K562 (cell line): ENCODE results near the gene RYR3. TPM values are rescaled to one million over a fixed set of nuclear protein-coding genes. Genes with fewer than 3 reads are reported as not detected.

ENCODE experiments used
- ATAC-seq: fragments of 200-7000 bp; cut with Tn5 transposase; 3 replicates; pipeline ENCODE4 v1.9.1; 2020; ENCODE audit warnings: moderate library complexity
- BruUV-seq: library from RNA; stranded (reverse); fragments of 400-500 nt; replicated peaks from 2 replicates; lab custom pipeline; 2021; lab: Mats Ljungman, UMichigan
- CTCF ChIA-PET: fragments of 300-600 bp; formaldehyde crosslinking; extraction: SDS; loops from one replicate; lab custom pipeline; 2021; ENCODE audit warnings: low intra/inter-chr PET ratio; lab: Yijun Ruan, JAX
- POLR2A ChIA-PET: fragments of 300-600, 350-650 bp; sonication (Branson Sonifier 250); formaldehyde crosslinking; extraction: SDS; loops from one replicate; lab custom pipeline; 2021; ENCODE audit warnings: antibody characterized with exemption, inconsistent platforms; lab: Yijun Ruan, JAX
- DNase-seq, 4 experiments: peaks; one replicate each; pipeline versions ENCODE4 v3.0.0 to v3.0.0-alpha.2; 2011 to 2018; ENCODE audit warnings: low spot score in 3 of 4, mixed read lengths in 3 of 4; ENCODE audit errors: extremely low read depth in 1 of 4
- FAIRE-seq: peaks from 2 replicates; lab custom pipeline; 2011; peaks lifted over from hg19 to GRCh38; lab: Jason Lieb, UNC
- H2AFZ ChIP-seq: 2 replicates; pipeline ENCODE4 v1.6.0; 2011; ENCODE audit warnings: low read depth, low read length, control low read depth, inconsistent platforms
- H3K27ac ChIP-seq: fragments of 200-600 bp; 3 replicates; pipeline ENCODE4 v1.8.0; 2011; ENCODE audit warnings: low read depth, mild to moderate bottlenecking, control low read depth, inconsistent platforms, low read length, moderate library complexity, mixed read lengths; ENCODE audit errors: extremely low read depth
- H3K27me3 ChIP-seq, 2 experiments: fragments of 300-600 bp in 1 of 2; 2 replicates in 1 of 2; 3 replicates in 1 of 2; pipeline versions ENCODE4 v1.6.0 to v1.8.0; 2011; ENCODE audit warnings: inconsistent platforms in 2 of 2, low read length in 2 of 2, mild to moderate bottlenecking in 1 of 2, mixed read lengths in 1 of 2, moderate library complexity in 1 of 2; ENCODE audit not compliant: control insufficient read depth in 2 of 2, insufficient read depth in 2 of 2
- H3K36me3 ChIP-seq: fragments of 300-600 bp; 3 replicates; pipeline ENCODE4 v1.8.0; 2011; ENCODE audit warnings: mild to moderate bottlenecking, low read length, inconsistent platforms; ENCODE audit not compliant: control insufficient read depth, insufficient read depth
- H3K4me1 ChIP-seq, 2 experiments: fragments of 200-600 bp in 1 of 2; replicated peaks in 1 of 2; 2 replicates in 1 of 2; 3 replicates in 1 of 2; pipeline versions ENCODE4 v1.5.1 to v1.8.0; 2011; ENCODE audit warnings: inconsistent platforms in 2 of 2, low read length in 2 of 2, mild to moderate bottlenecking in 1 of 2, mixed read lengths in 1 of 2, moderate library complexity in 1 of 2; ENCODE audit not compliant: control insufficient read depth in 2 of 2, insufficient read depth in 2 of 2
- H3K4me2 ChIP-seq: 2 replicates; pipeline ENCODE4 v1.6.1; 2011; ENCODE audit warnings: low read length, control low read depth, inconsistent platforms, mixed read lengths; ENCODE audit not compliant: insufficient read depth
- H3K4me3 ChIP-seq: fragments of 200-600 bp; sonication (generic), shearing (Covaris generic); 2 replicates; pipeline ENCODE4 v1.5.1; 2016; ENCODE audit warnings: control low read depth, inconsistent platforms
- H3K79me2 ChIP-seq: fragments of 200-600 bp; 3 replicates; pipeline ENCODE4 v1.8.0; 2011; ENCODE audit warnings: low read length, inconsistent platforms; ENCODE audit not compliant: control insufficient read depth, insufficient read depth
- H3K9ac ChIP-seq, 2 experiments: 2 replicates each; pipeline versions ENCODE4 v1.6.0 to v1.6.1; 2011; ENCODE audit warnings: low read depth in 2 of 2, low read length in 2 of 2, control low read depth in 1 of 2, inconsistent platforms in 1 of 2, mild to moderate bottlenecking in 1 of 2, mixed read lengths in 1 of 2; ENCODE audit not compliant: insufficient read depth in 1 of 2
- H3K9me1 ChIP-seq: one replicate; pipeline ENCODE4 v1.6.0; 2011; ENCODE audit warnings: inconsistent platforms, mild to moderate bottlenecking, low read length, moderate library complexity; ENCODE audit not compliant: control insufficient read depth, insufficient read depth
- H3K9me3 ChIP-seq: replicated peaks from 2 replicates; pipeline ENCODE4 v1.5.1; 2011; ENCODE audit warnings: low read depth, low read length, inconsistent platforms; ENCODE audit not compliant: control insufficient read depth, insufficient read depth
- H4K20me1 ChIP-seq: replicated peaks from 2 replicates; pipeline ENCODE4 v1.6.1; 2011; ENCODE audit warnings: low read length, inconsistent platforms, mixed read lengths; ENCODE audit not compliant: control insufficient read depth, insufficient read depth
- GTF2B ChIP-seq: IDR thresholded peaks from 2 replicates; pipeline ENCODE4 v1.6.1; 2011; ENCODE audit not compliant: insufficient read length; ENCODE audit errors: extremely low read depth
- HEY1 ChIP-seq: fragments of 250-450 bp; sonication (Bioruptor Pico); IDR thresholded peaks from 2 replicates; pipeline ENCODE4 v1.5.0; 2020; ENCODE audit warnings: mild to moderate bottlenecking, moderate library complexity, borderline replicate concordance
- NBN ChIP-seq: fragments of 450-650 bp; IDR thresholded peaks from 2 replicates; pipeline ENCODE4 v1.6.1; 2016; ENCODE audit warnings: low read depth, mild to moderate bottlenecking
- WGBS: fragments of 100-300 bp; shearing (Covaris generic); methylation state at CpG from one replicate; pipeline ENCODE4 v1.1.6; 2016; ENCODE audit warnings: low coverage, mixed read lengths; ENCODE audit not compliant: insufficient coverage; ENCODE audit errors: missing lambda C conversion rate; 5-methylcytosine and 5-hydroxymethylcytosine counted together
- in situ Hi-C: fragments of 300-500 bp; cut with MboI; formaldehyde crosslinking; loops from 4 replicates; pipeline ENCODE4 v1.15.0; 2018; ENCODE audit warnings: inconsistent platforms, mixed read lengths
- intact Hi-C: fragments of 100-400 bp; cut with micrococcal nuclease; formaldehyde crosslinking; loops from 2 replicates; pipeline ENCODE4 v1.14.2; 2022
- polyA plus RNA-seq, 8 experiments: library from polyadenylated mRNA; depleted of rRNA in 4 of 8; stranded (reverse) in 5 of 8; unstranded in 3 of 8; fragments of >200 nt; fragmentation: Nextera tagmentation in 2 of 8; fragmentation: Illumina TruSeq in 1 of 8; extraction: Ambion mirVana in 2 of 8; extraction: Trizol in 1 of 8; gene quantifications; 2 replicates each; pipeline versions ENCODE4 v1.2.1 to v1.2.3, GENCODE V29; 2011 to 2014; ENCODE audit warnings: inconsistent platforms in 1 of 8, missing spikeins in 1 of 8
- total RNA-seq, 7 experiments: library from RNA; depleted of rRNA in 6 of 7; stranded (reverse); fragments of >200 nt in 6 of 7; fragmentation: Illumina TruSeq in 2 of 7; extraction: Trizol in 2 of 7; gene quantifications; 2 replicates each; pipeline versions ENCODE4 v1.2.1 to v1.2.3, GENCODE V29; 2011 to 2021; ENCODE audit warnings: low replicate concordance in 1 of 7
- TF ChIP-seq, protein P1 (sequence below): fragments of 250-450 bp; sonication (Bioruptor Pico); IDR thresholded peaks from 2 replicates; pipeline ENCODE4 v1.8.0; 2022; ENCODE audit warnings: moderate library complexity, mild to moderate bottlenecking, inconsistent platforms
- TF ChIP-seq, protein P2 (sequence below): IDR thresholded peaks from 2 replicates; pipeline ENCODE4 v1.6.1; 2016; ENCODE audit warnings: missing genetic modification characterization, missing compliant biosample characterization

RYR3 gene
- total and polyA plus RNA-seq, 9 of the 15 experiments (the other 6 are each of a cell fraction or from before 2014, with no cell fraction given), result 0.04 TPM; not detected in 8

DNA sequence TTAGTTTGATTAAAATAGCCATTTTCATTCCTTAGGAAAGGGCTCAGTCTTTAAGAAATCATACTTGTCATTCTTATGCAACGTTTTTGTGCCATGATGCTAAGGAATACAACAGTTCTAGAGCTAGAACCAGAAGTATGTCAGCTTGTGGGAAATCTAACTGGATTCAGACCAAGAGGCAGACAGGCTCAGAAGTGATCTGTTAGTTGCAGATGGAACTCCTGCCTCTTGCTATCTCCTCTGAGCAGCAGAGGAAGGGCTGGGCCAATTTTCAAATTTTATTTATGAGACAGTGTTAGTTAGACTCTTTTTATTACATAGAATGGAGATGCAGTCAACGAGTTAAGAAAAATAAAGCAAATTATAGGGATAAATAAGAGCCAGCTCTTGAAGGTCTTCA lies 48.5 kb upstream of the RYR3 start:
- no peak overlapping the region for H3K4me3 ChIP-seq
- POLR2A ChIA-PET, result no interaction called here
- DNase-seq (no peak), FAIRE-seq (no peak)
- WGBS, result 0% methylated on average over 2 of the region's 2 CpGs
- no peaks in the 10 kb centered on the region for H3K79me2 ChIP-seq
- no peak overlapping the region for H3K4me2 ChIP-seq
- no peaks in the 10 kb centered on the region; a peak in 1 of 5 replicates for H3K27me3 ChIP-seq
- no peaks in the 10 kb centered on the region for H3K4me1 ChIP-seq
- no peaks in the 10 kb centered on the region for H3K9me1 ChIP-seq
- no peak overlapping the region for H2AFZ ChIP-seq
- intact Hi-C loops (no loop called here), in situ Hi-C loops (no loop called here)
- H3K36me3 ChIP-seq, result no peaks in the 10 kb centered on the region
- BruUV-seq, result no TSS peak
- H3K9me3 ChIP-seq, result no peaks in the 10 kb centered on the region
- H3K27ac ChIP-seq, result no peak overlapping the region
- TF ChIP-seq NBN (no peak), HEY1 (CRISPR knock-in tag) (no peak), GTF2B (no peak)
- TF ChIP-seq, protein P1, sequence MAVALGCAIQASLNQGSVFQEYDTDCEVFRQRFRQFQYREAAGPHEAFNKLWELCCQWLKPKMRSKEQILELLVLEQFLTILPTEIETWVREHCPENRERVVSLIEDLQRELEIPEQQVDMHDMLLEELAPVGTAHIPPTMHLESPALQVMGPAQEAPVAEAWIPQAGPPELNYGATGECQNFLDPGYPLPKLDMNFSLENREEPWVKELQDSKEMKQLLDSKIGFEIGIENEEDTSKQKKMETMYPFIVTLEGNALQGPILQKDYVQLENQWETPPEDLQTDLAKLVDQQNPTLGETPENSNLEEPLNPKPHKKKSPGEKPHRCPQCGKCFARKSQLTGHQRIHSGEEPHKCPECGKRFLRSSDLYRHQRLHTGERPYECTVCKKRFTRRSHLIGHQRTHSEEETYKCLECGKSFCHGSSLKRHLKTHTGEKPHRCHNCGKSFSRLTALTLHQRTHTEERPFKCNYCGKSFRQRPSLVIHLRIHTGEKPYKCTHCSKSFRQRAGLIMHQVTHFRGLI, result no peak
- TF ChIP-seq, protein P2, sequence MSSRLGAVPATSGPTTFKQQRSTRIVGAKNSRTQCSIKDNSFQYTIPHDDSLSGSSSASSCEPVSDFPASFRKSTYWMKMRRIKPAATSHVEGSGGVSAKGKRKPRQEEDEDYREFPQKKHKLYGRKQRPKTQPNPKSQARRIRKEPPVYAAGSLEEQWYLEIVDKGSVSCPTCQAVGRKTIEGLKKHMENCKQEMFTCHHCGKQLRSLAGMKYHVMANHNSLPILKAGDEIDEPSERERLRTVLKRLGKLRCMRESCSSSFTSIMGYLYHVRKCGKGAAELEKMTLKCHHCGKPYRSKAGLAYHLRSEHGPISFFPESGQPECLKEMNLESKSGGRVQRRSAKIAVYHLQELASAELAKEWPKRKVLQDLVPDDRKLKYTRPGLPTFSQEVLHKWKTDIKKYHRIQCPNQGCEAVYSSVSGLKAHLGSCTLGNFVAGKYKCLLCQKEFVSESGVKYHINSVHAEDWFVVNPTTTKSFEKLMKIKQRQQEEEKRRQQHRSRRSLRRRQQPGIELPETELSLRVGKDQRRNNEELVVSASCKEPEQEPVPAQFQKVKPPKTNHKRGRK (tag), result no peak
- TF ChIP-seq, all 486 proteins: peak for 0
- Histone ChIP-seq H3K9ac (no peak overlapping the region), H4K20me1 (no peaks in the 10 kb centered on the region)
- no peak for ATAC-seq
- CTCF ChIA-PET, result no interaction called here
